A549 treated with GW870086 at 1 μM for 4 hours (cell line): Measurements from ENCODE around the gene MERTK. TPM values are rescaled to one million over a fixed set of nuclear protein-coding genes. Genes with fewer than 3 reads are reported as not detected.

Experiments used
- total RNA-seq: library from RNA; stranded (reverse); fragments of 200-300 nt; extraction: Qiagen RNA extraction; gene quantifications from 5 replicates; pipeline ENCODE4 v1.2.3, GENCODE V29; 2022; ENCODE audit warnings: low read depth

Gene MERTK
- 1.5 to 2.2 TPM (median 1.7 TPM) in 5 replicates for total RNA-seq

DNA sequence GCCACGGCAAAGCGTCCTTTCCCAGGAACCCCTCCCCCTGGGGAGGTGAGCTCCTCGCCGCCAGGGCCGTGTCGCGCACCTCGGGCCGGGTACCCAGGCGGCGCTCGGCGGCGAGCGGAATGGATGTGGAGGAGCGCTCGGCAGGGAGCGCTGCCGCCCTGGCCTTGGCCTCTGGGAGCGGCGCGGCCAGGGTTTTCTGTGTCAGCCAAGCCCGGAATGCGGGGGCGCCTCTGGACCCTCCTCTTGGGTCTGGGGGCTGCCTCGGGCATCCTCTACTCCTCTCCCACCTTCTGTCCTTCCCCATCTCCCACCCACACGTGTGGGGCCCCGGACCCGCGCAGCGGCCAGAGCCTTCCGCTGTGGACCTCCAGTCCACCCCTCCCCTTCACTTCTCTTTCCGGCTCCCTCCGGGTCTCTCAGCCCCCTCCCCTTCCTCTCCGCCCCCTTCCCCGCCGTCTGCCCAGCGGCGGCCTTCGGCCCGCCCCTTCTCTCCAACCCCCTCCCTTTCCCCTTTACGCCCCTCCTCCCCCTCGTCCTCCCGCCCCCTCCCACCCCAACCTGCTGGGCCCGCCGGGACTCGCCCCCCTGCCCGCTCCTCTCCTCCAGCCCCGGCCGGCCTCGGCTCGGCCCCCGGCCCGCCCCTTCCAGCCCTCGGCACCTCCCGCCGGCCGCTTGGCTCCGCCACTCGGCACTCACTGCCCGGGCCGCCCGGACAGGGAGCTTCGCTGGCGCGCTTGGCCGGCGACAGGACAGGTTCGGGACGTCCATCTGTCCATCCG is at the start of gene MERTK:
TSS of gene MERTK (plus strand) at position 684 of the 779 bp plus-strand sequence. CDS start 129 bp downstream, outside the sequence.

DNA sequence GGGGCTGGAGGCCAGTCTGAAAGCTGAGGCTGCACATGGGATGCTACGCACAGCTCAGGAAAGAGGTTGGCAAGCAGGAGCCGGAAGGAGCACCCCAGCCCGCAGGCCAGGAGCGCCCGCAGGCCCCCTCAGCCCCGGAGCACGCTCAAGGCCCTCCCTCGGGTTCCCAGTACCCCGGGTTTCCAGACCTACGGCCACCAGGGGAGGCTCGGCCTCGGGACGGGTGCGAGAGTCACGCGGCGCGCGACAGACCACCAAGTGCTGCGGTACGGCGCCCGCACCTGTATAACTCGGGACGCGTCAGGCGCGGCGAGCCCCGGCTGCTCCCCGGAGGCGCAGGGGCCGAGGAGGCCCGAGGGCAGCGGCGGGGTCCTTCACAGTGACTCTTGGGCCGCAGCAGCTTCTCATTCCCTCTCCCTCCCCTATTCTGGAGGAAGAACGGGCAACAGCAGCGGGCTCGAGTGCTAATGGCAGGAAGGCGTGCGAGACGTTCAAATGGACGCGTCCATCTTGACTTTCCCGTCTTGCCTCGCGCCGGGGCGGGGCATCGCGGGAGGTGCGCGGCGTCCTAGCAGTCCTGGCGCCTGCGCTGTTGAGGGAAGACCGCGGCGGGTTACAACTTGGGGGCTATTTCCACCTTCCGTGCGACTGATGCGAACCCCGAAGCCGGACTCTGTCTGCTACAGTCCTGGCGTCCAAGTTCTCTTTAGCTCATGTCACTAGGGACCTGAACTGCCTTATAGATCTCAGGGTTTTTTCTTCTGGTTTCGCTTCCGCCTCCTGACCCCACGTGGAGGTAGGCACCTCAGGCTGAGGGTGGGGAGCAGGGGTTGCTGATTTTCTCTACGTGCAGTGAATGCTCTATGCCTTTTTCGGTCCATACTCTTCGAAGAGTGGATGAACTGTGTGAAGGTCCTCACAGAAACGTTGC is 14.5 kb upstream of the MERTK start, which contains the start of gene ANAPC1:
TSS of gene ANAPC1 (minus strand) at position 533 of the 931 bp plus-strand sequence. CDS start 3,368 bp downstream, outside the sequence.

DNA sequence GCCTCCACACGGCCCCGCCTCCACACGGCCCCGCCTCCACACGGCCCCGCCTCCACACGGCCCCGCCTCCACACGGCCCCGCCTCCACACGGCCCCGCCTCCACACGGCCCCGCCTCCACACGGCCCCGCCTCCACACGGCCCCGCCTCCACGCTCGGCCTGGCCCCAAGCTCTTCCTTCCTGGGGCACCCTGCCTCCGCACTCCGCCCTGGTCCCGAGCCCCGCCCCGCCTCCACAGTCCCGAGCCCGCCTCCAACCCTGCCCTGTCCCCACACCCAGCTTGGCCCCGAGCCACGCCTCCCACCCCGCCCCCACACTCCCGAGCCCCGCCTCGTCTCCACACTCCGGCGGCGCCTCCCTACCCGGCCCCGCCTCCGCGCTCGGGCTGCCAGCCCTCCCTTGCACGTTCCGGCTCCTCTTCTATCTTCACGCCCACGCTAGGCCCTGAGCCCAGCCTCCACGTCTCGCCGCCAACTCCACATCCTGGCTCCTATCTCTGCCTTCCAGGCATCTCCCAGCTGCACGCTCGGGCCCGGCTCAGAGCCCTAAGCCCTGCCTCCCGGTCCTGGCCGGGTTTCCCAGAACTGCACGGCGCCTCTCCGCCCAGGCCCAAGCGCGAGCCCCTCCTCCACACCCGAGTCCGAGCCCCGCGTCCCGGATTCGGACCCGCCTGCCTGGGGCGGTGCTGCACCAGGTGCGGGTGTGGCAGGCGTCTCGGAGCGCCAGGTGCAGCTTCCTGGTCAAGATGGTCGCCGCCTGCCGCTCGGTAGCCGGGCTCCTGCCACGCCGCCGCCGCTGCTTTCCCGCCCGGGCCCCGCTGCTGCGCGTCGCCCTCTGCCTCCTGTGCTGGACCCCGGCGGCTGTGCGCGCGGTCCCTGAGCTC is 156.7 kb downstream of the MERTK start, which contains the start of gene TMEM87B:
TSS of gene TMEM87B (plus strand) at position 423 of the 883 bp plus-strand sequence. CDS start at position 746, 323 bp downstream.

Other genes starting within 250 kb of the MERTK start
- 19.7 to 35.5 TPM (median 30.2 TPM) in 5 replicates for gene ANAPC1, start 14.4 kb upstream of the MERTK start, total RNA-seq
- gene TMEM87B, start 156.7 kb downstream of the MERTK start, total RNA-seq, result 15.0 to 16.8 TPM (median 15.6 TPM) in 5 replicates
- 0.37 to 0.70 TPM (median 0.63 TPM) in 5 replicates for gene FBLN7, start 239.8 kb downstream of the MERTK start, total RNA-seq